H1 (cell line): Measurements from ENCODE around the gene PBXIP1. TPM values are rescaled to one million over a fixed set of nuclear protein-coding genes. Genes with fewer than 3 reads are reported as not detected.

ENCODE experiments used
- CTCF ChIA-PET: fragments of 300-600 bp; sonication (Branson Sonifier 250); formaldehyde crosslinking; loops from one replicate; lab custom pipeline; 2021; ENCODE audit not compliant: partially characterized antibody; lab: Charles Lee
- POLR2A ChIA-PET: fragments of 300-600 bp; sonication (Branson Sonifier 250); formaldehyde crosslinking; loops from one replicate; lab custom pipeline; 2021; ENCODE audit warnings: inconsistent platforms; ENCODE audit not compliant: partially characterized antibody; lab: Charles Lee
- DNase-seq, 2 experiments: peaks; one replicate each; pipeline versions ENCODE4 v3.0.0 to v3.0.0-alpha.2; 2010 to 2022; ENCODE audit warnings: low spot score in 2 of 2, low read depth in 1 of 2, mixed read lengths in 1 of 2
- FAIRE-seq: peaks from 2 replicates; lab custom pipeline; 2011; peaks lifted over from hg19 to GRCh38; lab: Jason Lieb, UNC
- H2AFZ ChIP-seq: 2 replicates; pipeline ENCODE4 v1.8.1; 2012; ENCODE audit warnings: low read length, inconsistent platforms
- H2AK5ac ChIP-seq: 2 replicates; pipeline ENCODE4 v1.6.1; 2013; ENCODE audit warnings: low read depth, low read length
- H2BK120ac ChIP-seq: replicated peaks from 2 replicates; pipeline ENCODE3; 2013; ENCODE audit warnings: low read depth, low read length, inconsistent platforms
- H2BK12ac ChIP-seq: 2 replicates; pipeline ENCODE4 v1.6.1; 2013; ENCODE audit warnings: low read depth, low read length
- H2BK15ac ChIP-seq: 2 replicates; pipeline ENCODE4 v1.6.1; 2013; ENCODE audit warnings: low read length
- H2BK20ac ChIP-seq: 2 replicates; pipeline ENCODE4 v1.6.1; 2013; ENCODE audit warnings: low read length
- H2BK5ac ChIP-seq: 2 replicates; pipeline ENCODE4 v1.6.1; 2013; ENCODE audit warnings: low read depth, low read length
- H3K14ac ChIP-seq: 2 replicates; pipeline ENCODE4 v1.6.1; 2013; ENCODE audit warnings: inconsistent platforms; ENCODE audit not compliant: insufficient read length
- H3K18ac ChIP-seq: 2 replicates; pipeline ENCODE4 v1.6.1; 2013; ENCODE audit warnings: low read length; ENCODE audit errors: extremely low read depth
- H3K23ac ChIP-seq: 2 replicates; pipeline ENCODE4 v1.6.1; 2013; ENCODE audit warnings: inconsistent platforms; ENCODE audit not compliant: insufficient read length
- H3K23me2 ChIP-seq: 2 replicates; pipeline ENCODE4 v1.6.1; 2013; ENCODE audit warnings: low read depth, low read length
- H3K27ac ChIP-seq: 2 replicates; pipeline ENCODE4 v1.6.1; 2011; ENCODE audit warnings: low read depth, low read length, inconsistent platforms
- H3K27me3 ChIP-seq, 4 experiments: replicated peaks in 1 of 4; 1 replicate in 1 of 4; 2 replicates in 3 of 4; pipeline versions ENCODE4 v1.6.1 to v1.8.1; 2011 to 2013; ENCODE audit warnings: low read length in 3 of 4, mild to moderate bottlenecking in 3 of 4, inconsistent platforms in 2 of 4, mixed read lengths in 2 of 4, moderate library complexity in 1 of 4; ENCODE audit not compliant: control insufficient read depth in 3 of 4, insufficient read depth in 3 of 4; ENCODE audit errors: extremely low read depth in 1 of 4
- H3K36me3 ChIP-seq, 4 experiments: 2 replicates each; pipeline versions ENCODE4 v1.6.1 to v1.8.1; 2011 to 2013; ENCODE audit warnings: mild to moderate bottlenecking in 4 of 4, low read length in 3 of 4, moderate library complexity in 2 of 4, control low read depth in 1 of 4, inconsistent platforms in 1 of 4; ENCODE audit not compliant: insufficient read depth in 4 of 4, control insufficient read depth in 2 of 4
- H3K4ac ChIP-seq: replicated peaks from 2 replicates; pipeline ENCODE3; 2013; ENCODE audit warnings: low read length, low read depth, mixed read lengths, inconsistent platforms; ENCODE audit not compliant: insufficient read length
- H3K4me1 ChIP-seq, 4 experiments: replicated peaks in 1 of 4; 1 replicate in 1 of 4; 2 replicates in 3 of 4; pipeline versions ENCODE4 v1.6.1 to v1.8.1; 2011 to 2013; ENCODE audit warnings: low read length in 3 of 4, inconsistent platforms in 2 of 4, mixed read lengths in 1 of 4; ENCODE audit not compliant: insufficient read depth in 4 of 4, control insufficient read depth in 3 of 4
- H3K4me2 ChIP-seq, 2 experiments: 2 replicates each; pipeline versions ENCODE4 v1.6.1 to v1.8.1; 2011 to 2013; ENCODE audit warnings: low read depth in 2 of 2, low read length in 2 of 2, control low read depth in 1 of 2, inconsistent platforms in 1 of 2, mild to moderate bottlenecking in 1 of 2; ENCODE audit not compliant: insufficient read depth in 1 of 2
- H3K4me3 ChIP-seq, 4 experiments: fragments of 200-600, 300-600 bp in 1 of 4; sonication (generic), shearing (Covaris generic), sonication (Bioruptor Twin) in 1 of 4; 2 replicates each; pipeline versions ENCODE4 v1.5.1 to v1.8.1; 2011 to 2016; ENCODE audit warnings: low read length in 4 of 4, low read depth in 3 of 4, control low read depth in 2 of 4, inconsistent platforms in 2 of 4, mild to moderate bottlenecking in 2 of 4, mixed read lengths in 1 of 4, moderate library complexity in 1 of 4; ENCODE audit not compliant: insufficient read depth in 2 of 4; ENCODE audit errors: extremely low read depth in 1 of 4
- H3K56ac ChIP-seq: replicated peaks from 2 replicates; pipeline ENCODE3; 2013; ENCODE audit warnings: low read depth, mild to moderate bottlenecking, mixed read lengths, low read length, inconsistent platforms; ENCODE audit not compliant: insufficient read length
- H3K79me1 ChIP-seq: 2 replicates; pipeline ENCODE4 v1.6.1; 2013; ENCODE audit warnings: low read depth, low read length, control low read depth
- H3K79me2 ChIP-seq, 2 experiments: 2 replicates each; pipeline versions ENCODE4 v1.6.1 to v1.8.1; 2012 to 2013; ENCODE audit warnings: low read length in 2 of 2, mild to moderate bottlenecking in 2 of 2, inconsistent platforms in 1 of 2; ENCODE audit not compliant: insufficient read depth in 2 of 2, control insufficient read depth in 1 of 2
- H3K9ac ChIP-seq, 4 experiments: replicated peaks in 1 of 4; 1 replicate in 1 of 4; 2 replicates in 3 of 4; pipeline versions ENCODE4 v1.6.1 to v1.8.1; 2011 to 2013; ENCODE audit warnings: low read depth in 3 of 4, low read length in 3 of 4, control low read depth in 2 of 4, mild to moderate bottlenecking in 2 of 4, moderate library complexity in 2 of 4, inconsistent platforms in 1 of 4; ENCODE audit errors: extremely low read depth in 1 of 4
- H3K9me3 ChIP-seq, 2 experiments: 2 replicates each; pipeline versions ENCODE4 v1.6.1 to v1.8.1; 2012 to 2013; ENCODE audit warnings: mild to moderate bottlenecking in 2 of 2, moderate library complexity in 2 of 2, control low read depth in 1 of 2, inconsistent platforms in 1 of 2, low read depth in 1 of 2, low read length in 1 of 2, mixed read lengths in 1 of 2; ENCODE audit not compliant: insufficient read depth in 2 of 2
- H4K20me1 ChIP-seq, 2 experiments: replicated peaks in 1 of 2; 2 replicates each; pipeline versions ENCODE3 to v1.8.1; 2011 to 2013; ENCODE audit warnings: inconsistent platforms in 2 of 2, low read length in 2 of 2, mild to moderate bottlenecking in 1 of 2; ENCODE audit not compliant: insufficient read depth in 2 of 2, control insufficient read depth in 1 of 2
- H4K5ac ChIP-seq: 2 replicates; pipeline ENCODE4 v1.6.1; 2013; ENCODE audit warnings: low read length, low read depth, mixed read lengths, inconsistent platforms; ENCODE audit not compliant: insufficient read length
- H4K8ac ChIP-seq: 2 replicates; pipeline ENCODE4 v1.8.0; 2013; ENCODE audit warnings: mild to moderate bottlenecking, moderate library complexity, low read length, inconsistent platforms; ENCODE audit not compliant: insufficient read depth; ENCODE audit errors: extremely low read depth
- H4K91ac ChIP-seq: replicated peaks from 2 replicates; pipeline ENCODE3; 2013; ENCODE audit warnings: low read length, mixed read lengths, inconsistent platforms; ENCODE audit not compliant: insufficient read length
- ATF3 ChIP-seq: IDR thresholded peaks from 2 replicates; pipeline ENCODE4 v1.6.1; 2011; ENCODE audit warnings: low read depth, mild to moderate bottlenecking, low read length; ENCODE audit not compliant: insufficient read depth
- JUND ChIP-seq: IDR thresholded peaks from 2 replicates; pipeline ENCODE4 v1.6.1; 2011; ENCODE audit warnings: mild to moderate bottlenecking, improper control_type of control experiment, low read length
- KDM1A ChIP-seq: fragments of 200-600, 300-600 bp; sonication (generic); IDR thresholded peaks from 2 replicates; pipeline ENCODE4 v1.7.1; 2016; ENCODE audit warnings: mild to moderate bottlenecking, low read length, borderline replicate concordance
- POLR2A ChIP-seq, 2 experiments: IDR thresholded peaks; 1 replicate in 1 of 2; 2 replicates in 1 of 2; pipeline ENCODE4 v1.6.1; 2011; ENCODE audit warnings: low read depth in 2 of 2, low read length in 2 of 2, mild to moderate bottlenecking in 2 of 2; ENCODE audit errors: control extremely low read depth in 1 of 2
- SIRT6 ChIP-seq: IDR thresholded peaks from one replicate; pipeline ENCODE4 v1.7.1; 2012; ENCODE audit warnings: low read length, inconsistent platforms
- USF2 ChIP-seq: IDR thresholded peaks from 2 replicates; pipeline ENCODE4 v1.6.1; 2011; ENCODE audit warnings: low read length, improper control_type of control experiment
- WGBS, 2 experiments: shearing (Covaris generic) in 1 of 2; methylation state at CpG; one replicate each; pipeline versions ENCODE4 v1.1.6 to v1.1.7; 2013 to 2015; ENCODE audit warnings: low lambda C conversion rate in 2 of 2, mixed read lengths in 2 of 2, inconsistent platforms in 1 of 2, low coverage in 1 of 2, missing lambda C conversion rate in 1 of 2; ENCODE audit not compliant: insufficient replicate concordance in 2 of 2, insufficient coverage in 1 of 2, insufficient read length in 1 of 2; ENCODE audit errors: extremely low coverage in 1 of 2, missing lambda C conversion rate in 1 of 2; 5-methylcytosine and 5-hydroxymethylcytosine counted together
- polyA plus RNA-seq, 7 experiments: library from polyadenylated mRNA; depleted of rRNA in 3 of 7; stranded (reverse) in 5 of 7; unstranded in 2 of 7; fragments of >200 nt in 5 of 7; fragments of 200-250 nt in 2 of 7; gene quantifications; 1 replicate in 5 of 7; 2 replicates in 1 of 7; 4 replicates in 1 of 7; pipeline versions ENCODE4 v1.2.1 to v1.2.3, GENCODE V29; 2011 to 2013; ENCODE audit warnings: missing spikeins in 2 of 7, mixed read lengths in 2 of 7
- total RNA-seq: library from RNA; stranded (reverse); fragmentation: NEBNext Ultra II Directional; extraction: Animal tissue kit (Norgen Biotek cat#: 25700); gene quantifications from 2 replicates; pipeline ENCODE4 v1.2.1, GENCODE V29; 2021

Gene PBXIP1
- total and polyA plus RNA-seq, 2 of the 8 experiments (the other 6 are each of a cell fraction or from before 2014, with no cell fraction given): 12.0 to 19.8 TPM

GRCh38 chr1:154935749-154936554 is 19.9 kb downstream of the PBXIP1 start:
- H3K9ac ChIP-seq: peak overlapping the region in 3 of 4 experiments; percentile 77 to 99 (median 99); a peak in 6 of 7 replicates
- 0 out of 2 replicates have a peak overlapping the region, but pooled peaks have one; percentile 82 for H2BK20ac ChIP-seq
- peak overlapping the region; percentile 43 for H4K5ac ChIP-seq
- H3K4me1 ChIP-seq: peaks cover 0 to 9% (median 5%) of the 10 kb centered on the region in 4 experiments; a peak in 4 of 7 replicates
- H2BK5ac ChIP-seq: peak overlapping the region; percentile 100
- peak overlapping the region; percentile 89 for H2BK12ac ChIP-seq
- no peaks in the 10 kb centered on the region for H3K27me3 ChIP-seq
- H4K91ac ChIP-seq: peak overlapping the region; percentile 93
- TF ChIP-seq USF2 (peak; percentile 92), SIRT6 (no peak), JUND (no peak), POLR2A (IDR thresholded peaks at IDR 0.05; ENCODE audit: control extremely low read depth in 1 of 2, low read depth in 2 of 2, low read length in 2 of 2) (peak in 1 of 2 experiments; percentile 51; a peak in 1 of 3 replicates), KDM1A (peak; percentile 49; the same call in 1 of the 2 replicates), ATF3 (peak; percentile 58; the same call in 1 of the 2 replicates)
- H2BK120ac ChIP-seq: peak overlapping the region; percentile 44
- H3K9me3 ChIP-seq: no peaks in the 10 kb centered on the region
- peak overlapping the region; percentile 98; the same call in 1 of the 2 replicates for H4K8ac ChIP-seq
- H3K14ac ChIP-seq: no peak overlapping the region
- H3K18ac ChIP-seq: no peak overlapping the region; the same call in 1 of the 2 replicates
- no peak for DNase-seq
- H3K4ac ChIP-seq: no peak overlapping the region
- peak overlapping the region; percentile 48 for H3K56ac ChIP-seq
- POLR2A ChIA-PET: interaction anchor here (0.6 to 2.6 kb wide), 32 partner anchors 8 to 376 kb away, joined by 3 to 22 read pairs (median 4); partner anchors contain the start of genes ADAM15, ADAR, FLAD1 and LENEP
- H3K79me1 ChIP-seq: no peaks in the 10 kb centered on the region; the same call in 1 of the 2 replicates
- H2AK5ac ChIP-seq: 0 out of 2 replicates have a peak overlapping the region, but pooled peaks have one; percentile 11
- H2AFZ ChIP-seq: 0 out of 2 replicates have a peak overlapping the region, but pooled peaks have one; percentile 3
- peak overlapping the region; percentile 71 to 87 (median 72) for H3K4me3 ChIP-seq
- H3K79me2 ChIP-seq: no peaks in the 10 kb centered on the region
- no peak overlapping the region for H3K23ac ChIP-seq
- peak overlapping the region; percentile 79 to 94 for H3K4me2 ChIP-seq
- no peaks in the 10 kb centered on the region for H3K36me3 ChIP-seq
- no peaks in the 10 kb centered on the region for H4K20me1 ChIP-seq
- H3K27ac ChIP-seq: peak overlapping the region; percentile 99
- H3K23me2 ChIP-seq: peaks cover 12% of the 10 kb centered on the region
- CTCF ChIA-PET: interaction anchor here (0.7 to 2.5 kb wide), 18 partner anchors 8 to 274 kb away, joined by 3 to 6 read pairs (median 3); partner anchors contain the start of gene PBXIP1
- no peak for FAIRE-seq
- 53% methylated on average over 27 of the region's 27 CpGs; no CpG with 5 or more reads in 1 of the 2 experiments for WGBS, 2 experiments
- H2BK15ac ChIP-seq: peak overlapping the region; percentile 83; the same call in 1 of the 2 replicates
